HG02763 (cell line): ENCODE measurements around the gene FABP6.

Experiments
- ATAC-seq: cut with Tn5 transposase; IDR thresholded peaks from one replicate; pipeline ENCODE4 v1.9.1; 2021; ENCODE audit warnings: mild to moderate bottlenecking, moderate library complexity; ENCODE audit not compliant: unreplicated experiment

FABP6 gene

DNA sequence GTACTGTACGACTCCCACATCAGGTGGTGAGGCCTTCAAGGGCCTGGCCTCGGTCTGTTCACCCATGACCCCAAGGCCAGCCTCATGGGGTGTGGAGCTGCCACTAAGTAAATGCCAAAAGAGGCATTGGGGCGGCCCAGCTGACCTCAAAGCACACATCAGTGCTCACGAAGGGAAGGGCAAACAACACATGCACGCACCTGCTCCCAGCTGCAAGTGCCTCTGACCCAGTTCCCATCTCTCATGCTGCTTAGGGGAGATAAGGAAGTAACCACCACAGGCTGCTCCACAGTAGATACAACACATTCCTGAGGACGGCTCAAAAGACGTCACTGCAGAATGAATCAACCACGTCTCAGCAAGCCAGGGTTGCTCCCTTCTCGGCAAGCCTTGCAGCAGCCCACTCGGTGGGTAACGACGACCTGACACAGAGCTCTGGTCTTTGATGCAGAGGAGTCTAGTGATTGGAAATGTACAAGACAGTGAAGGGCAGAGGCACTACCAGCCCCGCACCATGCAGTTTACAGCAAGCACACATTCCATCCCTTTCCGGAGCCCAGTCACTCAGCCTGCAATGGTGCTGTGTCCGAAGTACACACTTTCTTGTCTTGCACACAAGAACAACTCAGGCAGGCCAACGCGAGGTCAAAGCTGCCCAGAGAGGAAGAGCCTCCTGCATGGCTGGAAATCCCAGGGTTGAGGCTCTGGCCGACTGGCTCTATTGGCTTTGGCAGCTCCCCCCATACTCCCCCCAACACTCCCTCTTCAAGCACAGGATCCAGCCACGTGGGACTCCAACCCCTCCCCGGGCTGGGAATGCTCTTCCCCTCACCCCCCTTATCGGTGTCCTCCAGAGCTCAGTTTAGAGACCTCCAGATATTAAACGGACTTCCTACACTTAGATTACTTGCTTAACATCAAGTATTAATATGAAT is 31.8 kb downstream of the FABP6 start:
- peak; percentile 54 for ATAC-seq

DNA sequence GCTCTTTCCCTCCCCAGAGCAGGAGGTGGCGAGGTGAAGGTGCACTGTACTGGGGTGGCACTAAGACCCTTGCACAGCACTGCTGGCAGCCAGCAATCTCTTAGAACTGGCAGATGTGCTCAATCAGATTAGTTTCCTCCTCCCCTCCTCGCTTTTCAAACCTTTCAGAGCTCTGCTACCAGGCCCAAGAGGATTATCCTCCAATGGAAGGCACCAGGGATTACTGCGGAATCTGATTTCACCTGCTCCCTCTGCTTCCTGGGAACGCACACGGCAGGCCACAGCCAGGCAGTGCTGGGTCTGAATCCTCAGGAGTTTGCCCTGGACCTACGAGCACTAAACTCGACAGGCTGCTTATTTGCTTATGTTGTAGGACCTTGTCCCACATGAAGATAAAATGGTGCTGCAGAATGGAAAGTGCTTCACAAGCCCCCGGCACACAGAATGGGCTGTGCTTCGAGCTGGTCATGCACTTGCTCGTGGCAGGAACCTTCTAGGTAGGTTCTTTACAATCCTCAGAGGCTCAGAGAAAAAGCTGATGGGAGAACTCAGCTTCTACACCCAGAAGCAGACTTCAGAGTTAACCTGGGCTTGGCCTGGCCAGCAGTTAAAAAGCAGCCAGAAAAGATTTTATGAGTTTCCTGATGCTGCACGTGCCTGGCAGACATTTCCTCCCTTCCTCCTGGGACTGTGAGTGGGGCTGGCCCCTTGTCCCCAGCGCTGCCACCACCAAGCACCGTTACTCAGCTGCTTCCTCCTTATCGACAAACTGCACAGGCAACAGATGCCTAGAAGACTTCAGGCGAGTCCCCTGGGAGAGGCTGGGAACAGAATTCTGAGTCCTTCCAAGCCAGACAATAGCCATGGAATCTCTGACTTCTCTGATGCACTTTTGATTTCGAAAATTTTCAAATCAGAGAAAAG is 33.1 kb downstream of the FABP6 start:
- no peak for ATAC-seq

DNA sequence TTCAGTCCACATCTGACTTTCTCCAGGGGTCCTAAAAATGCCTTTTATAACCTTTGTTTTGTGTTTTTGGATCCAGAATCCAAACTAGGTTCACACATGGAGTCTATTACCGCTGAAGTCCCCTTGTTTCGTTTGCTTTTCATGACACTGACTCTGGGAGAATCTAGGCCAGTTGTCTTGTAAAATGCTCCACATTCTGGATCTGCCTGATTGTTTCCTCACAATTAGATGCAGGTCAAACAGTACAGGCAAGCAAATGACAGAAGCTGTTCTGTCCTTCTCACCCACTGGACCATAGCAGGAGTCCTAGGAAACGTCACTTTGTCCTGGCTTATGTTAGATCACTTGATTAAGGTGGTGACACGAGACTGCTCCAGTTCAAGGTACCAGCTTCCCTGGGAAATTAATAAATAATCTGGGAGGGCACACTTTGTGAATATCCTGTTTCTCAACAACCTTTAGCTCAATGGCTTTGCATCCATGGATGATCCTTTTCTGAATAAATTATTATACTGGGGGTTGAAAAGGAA is 34.1 kb downstream of the FABP6 start:
- no peak for ATAC-seq

DNA sequence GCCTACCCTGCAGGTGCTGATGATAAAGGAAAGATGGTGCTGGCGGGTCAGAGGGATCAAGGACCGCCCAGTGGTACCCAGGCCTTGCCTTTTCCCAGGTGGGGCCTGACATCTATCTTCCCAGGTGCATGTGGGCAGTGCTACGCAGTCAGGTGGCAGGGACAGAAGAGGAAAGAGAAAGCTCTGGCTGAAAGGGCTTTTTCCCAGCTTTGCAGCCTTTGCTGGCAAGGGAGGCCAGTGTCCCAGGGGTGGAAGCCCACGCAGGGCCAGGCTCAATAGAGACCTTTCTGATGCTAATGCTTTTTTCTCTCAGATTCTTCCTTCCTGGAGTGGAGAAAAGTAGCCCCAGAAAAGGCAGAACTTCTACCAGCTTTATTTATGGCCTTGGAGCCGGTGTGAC is 36.7 kb downstream of the FABP6 start:
- no peak for ATAC-seq

DNA sequence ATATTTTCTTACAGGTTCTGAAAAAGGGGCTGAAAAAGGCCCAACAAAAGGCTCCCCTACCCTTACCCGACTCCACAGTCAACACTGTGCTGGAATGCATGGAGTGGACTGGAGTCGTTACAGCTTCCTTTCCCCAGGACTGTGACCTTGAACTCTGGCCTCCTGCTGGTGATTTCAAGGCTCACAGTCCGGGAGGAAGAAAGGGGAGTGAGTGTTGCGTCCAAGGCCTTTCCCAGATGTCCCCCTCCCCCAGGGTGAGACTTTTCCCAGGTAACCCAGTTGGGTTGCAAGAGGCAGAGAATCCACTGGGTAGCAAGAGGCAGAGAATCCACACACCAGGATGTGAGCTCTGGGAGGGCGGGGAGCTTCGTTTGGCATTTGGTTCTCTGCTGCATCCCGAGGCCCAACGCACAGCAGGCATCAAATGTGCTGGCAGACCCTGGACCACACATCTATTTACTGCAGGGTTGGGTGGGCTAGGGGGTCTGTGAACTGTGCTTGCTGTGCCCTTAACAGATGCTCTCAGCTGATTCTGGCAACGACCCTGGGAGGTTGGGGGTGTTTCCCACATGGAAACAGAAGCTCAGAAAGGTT is 37.5 kb downstream of the FABP6 start:
- no peak for ATAC-seq

DNA sequence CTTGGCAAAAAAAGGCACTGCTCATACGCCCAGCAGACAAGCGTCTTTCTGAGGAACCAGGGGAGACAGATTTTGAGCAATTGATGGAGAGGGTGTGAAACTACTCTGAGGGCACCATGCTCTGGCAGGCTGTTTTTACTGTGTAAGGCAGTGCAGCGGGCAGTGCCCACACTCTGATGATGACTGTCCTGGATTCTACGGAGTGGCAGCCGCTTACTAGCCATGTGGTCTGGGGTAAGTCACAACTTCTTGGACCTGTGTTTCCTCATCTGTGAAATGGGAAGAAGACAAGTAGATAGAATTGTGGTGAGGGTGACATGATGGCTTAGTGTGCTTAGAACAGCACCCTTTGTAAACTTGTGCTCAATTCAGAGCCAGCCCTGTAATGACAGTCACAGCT is 38.8 kb downstream of the FABP6 start:
- ATAC-seq, result no peak

DNA sequence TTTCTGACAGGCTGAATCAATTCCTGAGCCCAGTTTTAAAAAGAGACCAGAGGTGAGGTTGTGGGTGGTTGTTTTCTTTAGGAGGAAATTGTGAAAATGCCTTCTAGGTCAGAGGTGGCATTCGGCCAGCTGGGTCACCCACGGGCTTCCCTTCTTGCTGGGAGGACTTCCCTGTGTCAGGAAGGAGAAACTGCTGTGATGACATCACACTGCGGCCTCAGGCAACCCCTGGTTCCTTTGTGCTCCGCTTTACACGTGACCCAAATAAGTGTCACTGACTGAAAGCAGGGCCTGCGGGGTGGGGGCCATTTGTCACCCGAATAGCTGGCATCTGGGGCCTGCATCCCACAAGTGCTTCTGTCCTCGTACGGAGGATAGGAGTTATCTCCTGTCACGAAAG is 39.7 kb downstream of the FABP6 start:
- no peak for ATAC-seq

DNA sequence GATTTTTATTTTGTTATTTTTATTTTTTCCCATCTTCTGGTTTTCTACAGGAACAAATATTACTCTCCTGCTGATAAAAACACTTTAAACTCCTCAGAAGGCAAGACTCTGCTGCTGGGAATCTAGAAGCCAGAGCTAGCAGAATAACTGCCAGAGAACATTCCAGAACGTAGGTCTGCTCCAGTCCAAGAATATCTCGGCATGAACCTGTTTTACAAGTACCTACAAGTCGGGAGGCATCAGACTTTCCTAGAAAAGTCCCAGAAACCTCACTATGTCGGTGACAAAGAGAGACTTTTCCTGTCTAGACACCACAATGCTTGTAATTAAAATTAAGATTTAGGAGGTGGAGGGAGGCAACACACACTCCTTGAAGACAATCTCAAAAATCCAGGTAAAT is 41.4 kb downstream of the FABP6 start:
- no peak for ATAC-seq

DNA sequence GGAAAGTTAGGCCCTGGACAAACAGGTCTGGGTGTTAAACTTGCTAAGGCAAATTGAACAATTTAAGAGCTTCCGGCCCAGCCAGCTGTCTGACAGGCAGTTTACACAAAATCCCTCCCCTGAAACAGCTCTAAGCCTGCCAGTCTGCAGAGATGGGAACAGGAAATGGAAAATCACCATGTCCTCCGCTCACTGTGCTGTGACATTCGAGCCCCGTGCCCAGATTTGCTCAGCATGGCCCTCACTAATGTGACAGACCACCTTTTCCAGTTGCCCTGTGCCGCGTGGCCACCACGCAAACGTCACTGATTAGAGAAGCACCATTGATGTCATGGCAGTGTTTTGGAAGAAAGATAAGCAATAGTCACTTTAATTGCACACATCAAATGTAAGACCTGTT is 42.1 kb downstream of the FABP6 start:
- no peak for ATAC-seq

DNA sequence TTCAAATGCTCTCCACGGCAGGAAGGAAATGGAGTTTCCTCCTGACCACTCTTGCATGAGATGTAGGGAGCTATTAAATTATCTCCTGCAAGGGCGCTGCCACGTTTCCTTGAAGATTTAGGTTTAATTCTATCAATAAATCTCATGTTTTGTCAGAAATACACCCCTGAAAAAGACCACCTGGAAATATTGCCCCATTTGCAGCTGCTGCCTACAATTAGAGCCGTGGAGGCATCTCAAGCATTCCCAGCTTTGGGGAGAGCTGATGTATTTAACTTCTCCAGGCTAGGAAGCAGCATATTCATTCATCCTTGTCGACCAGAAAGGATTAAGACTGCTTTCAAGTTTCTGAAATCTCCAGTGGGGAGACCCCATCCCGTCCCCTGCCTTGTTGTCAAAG is 42.5 kb downstream of the FABP6 start:
- ATAC-seq, result no peak

DNA sequence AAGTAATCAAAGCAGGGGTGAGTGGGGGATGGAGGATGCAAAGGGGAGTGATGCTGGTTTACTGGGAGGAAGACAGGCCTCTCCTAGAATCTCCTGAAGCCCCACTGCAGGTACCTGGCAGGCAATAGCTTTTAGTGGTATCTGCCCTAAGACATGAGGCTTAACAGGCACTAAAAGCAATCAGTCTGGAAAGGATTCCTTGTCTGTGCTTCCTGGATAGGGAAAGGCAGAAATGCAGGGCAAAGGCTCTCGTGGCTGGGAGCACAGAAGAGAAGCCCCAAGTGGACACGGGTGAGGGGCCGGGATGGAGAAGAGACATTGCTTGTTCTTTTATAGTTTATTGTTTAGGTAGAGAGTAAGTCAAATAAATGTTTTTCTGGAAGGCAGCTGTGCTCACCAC is 43.0 kb downstream of the FABP6 start:
- no peak for ATAC-seq

DNA sequence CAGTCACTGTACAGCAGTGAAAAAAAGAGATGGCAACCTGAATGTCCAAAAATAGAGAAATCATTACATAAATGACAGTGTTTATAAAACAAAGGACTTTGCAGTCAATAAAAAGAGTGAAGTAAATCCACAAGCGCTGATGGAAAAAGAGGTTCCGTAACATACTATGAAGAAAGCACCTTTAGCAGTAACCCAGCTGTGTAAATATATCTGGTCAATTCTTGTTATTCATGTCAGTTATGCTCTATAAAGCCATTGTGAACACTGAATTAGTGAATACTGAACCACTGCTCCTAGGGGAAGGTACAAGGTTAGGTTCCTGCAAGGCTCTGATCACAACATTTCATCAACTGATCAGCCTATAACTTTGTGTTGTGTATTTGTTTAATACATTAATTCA is 43.6 kb downstream of the FABP6 start:
- ATAC-seq, result no peak

DNA sequence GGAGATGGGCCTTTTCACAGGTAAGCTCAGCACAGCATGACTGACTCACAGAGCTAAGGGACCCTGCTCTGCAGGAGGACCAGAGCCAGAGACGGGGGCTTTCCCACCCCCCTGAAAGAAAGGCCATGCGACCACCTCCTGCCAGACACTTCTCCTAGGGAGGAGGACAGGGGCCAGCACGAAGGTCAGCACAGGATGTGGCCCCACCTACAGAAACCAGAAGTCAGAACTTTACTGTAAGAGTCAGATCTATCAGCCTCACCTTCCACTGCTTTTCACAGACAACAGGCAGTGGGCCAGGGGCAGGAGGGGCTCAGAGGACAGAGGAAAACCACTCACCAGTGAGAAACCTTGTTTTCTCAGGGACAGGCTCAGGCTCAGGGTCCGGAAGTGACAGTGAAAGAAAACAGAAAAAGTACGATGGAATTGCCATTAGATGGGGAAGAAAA is 45.2 kb downstream of the FABP6 start:
- no peak for ATAC-seq

DNA sequence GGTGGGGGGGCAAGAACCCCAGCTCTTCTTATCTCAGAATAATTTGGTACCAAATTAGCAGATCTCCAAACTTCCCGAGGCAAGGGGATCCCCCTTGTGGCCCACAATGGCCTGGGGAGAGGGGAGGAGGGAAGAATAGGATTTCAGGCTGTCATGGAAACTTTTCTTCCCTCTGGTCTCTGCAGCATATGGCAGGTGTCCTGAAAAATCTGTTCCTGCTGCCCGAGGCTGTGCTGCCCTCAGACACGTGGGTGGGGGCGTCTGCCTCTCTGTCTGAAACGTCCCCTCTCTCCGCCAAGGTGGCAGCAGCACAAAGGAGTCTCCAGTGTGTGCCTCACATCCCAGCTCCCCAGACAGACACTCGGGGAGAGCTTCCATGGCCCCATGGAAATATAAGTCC is 49.0 kb downstream of the FABP6 start:
- no peak for ATAC-seq

DNA sequence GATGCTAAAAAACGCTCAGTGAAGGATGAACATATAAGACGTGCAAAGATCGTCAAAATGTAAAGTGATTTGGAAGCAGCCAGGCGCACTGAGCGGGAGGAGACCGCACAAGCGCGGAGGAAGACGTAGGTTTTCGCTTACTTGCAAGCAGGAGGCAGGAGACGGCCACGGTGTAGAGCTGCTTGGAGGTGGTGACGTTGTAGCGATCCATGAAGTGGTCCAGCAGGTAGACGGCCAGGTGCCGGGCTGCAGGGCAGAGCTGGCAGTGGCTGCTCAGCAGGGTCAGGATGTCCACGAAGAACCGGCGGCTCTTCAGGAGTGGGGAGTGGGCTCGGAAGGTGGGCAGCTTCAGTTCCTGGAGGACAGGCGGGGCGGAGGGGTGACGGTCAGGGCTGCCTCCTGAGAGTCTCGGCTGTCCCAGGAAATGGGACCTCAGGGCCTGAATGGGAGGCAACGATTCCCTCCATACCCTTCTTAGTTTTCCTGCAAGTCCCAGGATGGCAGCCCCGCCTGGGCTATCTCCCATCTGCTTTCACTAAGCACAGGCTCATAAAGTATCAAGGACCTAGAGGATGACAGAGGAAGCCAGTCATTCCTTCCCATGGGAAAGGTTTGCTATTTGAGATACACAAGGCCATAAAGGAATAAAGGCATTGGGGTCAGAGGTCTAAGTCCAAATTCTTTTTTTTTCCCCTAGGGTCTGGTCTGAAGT is 51.2 kb downstream of the FABP6 start:
- no peak for ATAC-seq

DNA sequence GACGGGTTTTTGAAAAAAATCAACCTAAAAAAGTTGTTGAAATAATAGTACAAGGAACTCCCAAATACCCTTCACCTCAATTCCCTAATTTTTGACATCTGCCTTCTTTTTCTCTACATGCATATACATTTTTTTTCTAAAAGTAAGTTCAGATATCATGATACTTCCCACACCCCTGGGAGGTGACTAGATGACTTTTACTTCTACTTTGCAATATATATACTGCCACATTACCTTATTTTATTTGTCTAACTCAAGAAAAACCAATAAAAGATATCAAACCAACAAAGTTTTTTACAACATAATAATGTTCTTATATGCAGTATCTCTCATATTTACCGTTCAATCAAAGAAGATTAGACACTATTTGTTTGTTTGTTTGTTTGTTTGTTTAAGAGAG is 52.0 kb downstream of the FABP6 start:
- no peak for ATAC-seq

DNA sequence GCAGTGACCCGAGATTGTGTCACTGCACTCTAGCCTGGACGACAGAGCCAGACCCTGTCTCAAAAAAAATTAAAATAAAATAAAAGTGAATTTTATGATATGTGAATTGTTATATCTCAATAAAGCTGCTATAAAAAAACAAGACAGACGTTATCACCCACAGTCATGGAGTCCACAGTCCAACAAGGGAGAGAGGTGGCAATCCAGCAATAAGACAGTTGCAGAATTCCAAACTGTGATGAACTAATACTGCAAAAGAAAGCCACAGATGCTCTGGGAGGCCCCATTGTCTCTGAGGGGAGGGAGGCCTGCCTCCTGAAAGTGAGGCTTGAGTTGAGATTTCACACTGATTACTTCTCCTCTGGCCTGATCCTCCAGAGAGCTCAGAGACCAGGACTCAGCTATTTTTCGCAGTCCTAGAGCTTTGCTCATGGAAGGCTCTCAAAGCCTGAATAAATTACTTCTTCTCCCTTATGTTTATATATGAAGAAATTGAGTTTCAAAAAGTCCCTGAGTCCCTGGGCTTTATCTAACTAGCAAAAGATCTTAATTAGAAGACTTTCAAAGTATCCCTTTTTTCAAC is 55.1 kb downstream of the FABP6 start:
- no peak for ATAC-seq

DNA sequence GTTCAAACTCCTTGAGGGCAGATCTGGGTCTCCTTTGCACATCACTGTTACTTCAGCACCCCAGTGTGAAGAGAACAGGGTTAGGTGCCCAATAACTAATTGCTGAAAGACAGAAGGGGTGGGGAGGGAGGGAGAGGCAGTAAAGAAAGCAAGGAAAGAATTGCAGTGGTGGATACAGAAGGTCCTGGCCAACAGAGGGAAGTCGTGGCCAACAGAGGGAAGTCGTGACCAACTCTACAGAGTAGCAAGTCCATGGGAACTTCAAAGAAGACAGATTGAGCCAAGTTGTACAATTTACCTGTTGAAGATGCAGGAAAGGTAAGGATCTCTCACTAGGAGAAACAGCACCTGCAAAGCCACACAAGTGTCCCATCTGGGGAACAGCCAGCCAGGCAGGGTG is 56.0 kb downstream of the FABP6 start:
- no peak for ATAC-seq

DNA sequence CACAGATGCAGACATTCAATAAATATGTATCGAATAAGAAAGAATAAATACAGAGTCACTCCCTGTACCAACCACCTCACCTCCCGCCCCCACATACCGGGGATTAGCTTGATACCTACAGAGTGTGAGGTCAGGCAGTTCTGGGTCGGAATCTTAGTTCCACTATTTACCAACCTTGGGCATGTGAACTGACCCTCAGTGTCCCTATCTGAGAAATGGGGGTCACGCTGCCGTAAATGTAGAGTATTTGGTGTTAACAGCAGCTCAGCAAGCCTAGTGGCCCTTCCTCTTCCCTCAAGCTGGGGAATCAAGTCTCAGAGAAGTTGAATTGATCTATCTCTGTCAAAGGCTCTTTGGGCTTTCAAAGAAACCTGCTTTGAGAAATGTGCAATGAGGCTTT is 57.6 kb downstream of the FABP6 start:
- no peak for ATAC-seq

DNA sequence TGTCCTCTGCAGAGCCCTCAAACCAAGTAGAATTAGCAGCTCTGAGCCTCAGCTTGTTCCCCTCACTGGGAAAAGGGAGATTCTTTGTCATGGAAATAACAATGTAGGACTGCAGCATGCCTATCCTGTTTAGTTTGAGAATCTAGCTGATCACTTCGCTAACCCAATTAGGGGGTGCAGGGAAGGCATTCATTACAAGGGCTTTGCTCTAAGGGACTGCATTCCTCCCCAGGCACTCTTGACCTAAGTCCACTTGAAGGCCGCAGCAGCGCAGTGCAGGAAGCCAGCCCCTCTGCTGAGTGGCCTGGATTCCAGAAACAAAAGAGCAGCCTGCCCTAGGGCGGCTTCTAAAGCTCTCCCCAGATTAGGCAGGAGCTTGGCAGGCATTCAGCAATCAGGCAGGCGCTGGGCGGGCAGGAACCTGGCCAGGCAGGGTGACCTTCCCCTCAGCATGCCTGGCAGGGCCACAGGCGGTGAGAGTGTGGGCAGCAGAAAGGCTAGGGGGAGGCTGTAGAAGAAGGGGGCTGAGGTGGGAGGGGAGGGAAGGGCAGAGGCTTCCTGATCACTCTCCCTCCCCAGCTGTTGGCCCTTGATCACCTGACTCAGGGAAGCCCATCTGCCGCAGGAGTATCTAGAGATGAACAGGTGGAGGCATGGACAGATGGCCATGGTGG is 58.2 kb downstream of the FABP6 start:
- ATAC-seq, result no peak
